ENCODE results near the gene SLC4A4. TPM values are rescaled to one million over a fixed set of nuclear protein-coding genes. Genes with fewer than 3 reads are reported as not detected.

SLC4A4 gene
- 34.6 TPM for total RNA-seq

DNA sequence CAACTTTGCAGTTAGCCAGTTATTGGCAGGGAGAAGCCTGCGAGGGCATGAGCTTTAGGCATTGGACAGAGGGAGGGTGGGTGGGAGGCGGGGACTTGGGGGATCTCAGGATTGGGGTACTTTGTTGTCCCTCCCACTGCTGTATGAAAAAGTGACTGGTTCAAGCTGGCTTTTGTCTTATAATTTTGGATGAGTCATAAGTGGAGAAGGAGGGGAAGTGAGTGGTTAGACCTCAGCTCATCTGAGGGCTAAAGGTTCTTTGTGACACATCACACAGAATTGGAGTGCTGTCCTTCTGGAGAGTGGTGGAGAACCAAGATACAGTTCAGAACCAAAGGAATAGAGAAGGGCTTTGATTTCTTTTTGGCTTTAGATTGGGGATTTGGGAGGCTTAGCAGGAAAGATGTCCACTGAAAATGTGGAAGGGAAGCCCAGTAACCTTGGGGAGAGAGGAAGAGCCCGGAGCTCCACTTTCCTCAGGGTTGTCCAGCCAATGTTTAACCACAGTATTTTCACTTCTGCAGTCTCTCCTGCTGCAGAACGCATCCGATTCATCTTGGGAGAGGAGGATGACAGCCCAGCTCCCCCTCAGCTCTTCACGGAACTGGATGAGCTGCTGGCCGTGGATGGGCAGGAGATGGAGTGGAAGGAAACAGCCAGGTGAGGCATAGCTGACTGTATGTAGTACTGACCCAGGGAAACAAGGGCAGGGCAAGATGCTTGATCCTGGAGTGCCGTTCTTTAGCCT, at the start of gene SLC4A4:
TSS of gene SLC4A4 (plus strand) at position 175 of the 748 bp plus-strand sequence.

All from camera-type eye (tissue), 1 donor.